Adrenal gland (tissue), 5 donors: ENCODE measurements around the gene CDKAL1.

Experiments
- POLR2A ChIP-seq, 2 donors: fragments of 450-650 bp; IDR thresholded peaks; one replicate each; pipeline ENCODE4 v1.6.1; 2017; ENCODE audit warnings: antibody characterized with exemption in 2 of 2, mild to moderate bottlenecking in 2 of 2, moderate library complexity in 1 of 2
- TF ChIP-seq, protein P1 (sequence below), 6 experiments: fragments of 450-650 bp in 4 of 6; fragments of 200-600 bp in 2 of 6; sonication (generic) in 1 of 6; IDR thresholded peaks; 1 replicate in 5 of 6; 2 replicates in 1 of 6; pipeline versions ENCODE4 v1.5.1 to v1.8.0; 2016 to 2021; ENCODE audit warnings: antibody characterized with exemption in 6 of 6, mild to moderate bottlenecking in 2 of 6, moderate library complexity in 1 of 6
- donor health status: DM: no; HTN: no; CAD: no.

DNA sequence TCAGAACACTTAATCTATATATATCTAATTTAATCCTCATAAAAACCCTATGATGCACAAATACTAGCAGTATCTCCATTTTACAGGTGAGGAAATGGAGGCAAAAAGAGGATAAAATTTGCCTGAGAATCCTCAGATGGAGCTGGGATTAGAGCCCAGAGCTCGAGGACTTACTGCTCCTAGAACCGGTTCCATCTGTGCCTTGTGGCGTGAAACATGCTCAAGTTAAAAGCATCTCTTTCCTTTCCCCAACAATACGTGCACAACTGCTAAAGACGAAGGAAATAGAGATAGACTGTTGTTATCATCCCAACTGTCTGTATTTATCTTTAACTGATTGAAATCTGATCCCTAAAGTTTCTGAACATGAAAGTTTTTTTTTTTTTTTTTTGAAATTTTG is 691.7 kb downstream of the CDKAL1 start:
- TF ChIP-seq, protein P1, sequence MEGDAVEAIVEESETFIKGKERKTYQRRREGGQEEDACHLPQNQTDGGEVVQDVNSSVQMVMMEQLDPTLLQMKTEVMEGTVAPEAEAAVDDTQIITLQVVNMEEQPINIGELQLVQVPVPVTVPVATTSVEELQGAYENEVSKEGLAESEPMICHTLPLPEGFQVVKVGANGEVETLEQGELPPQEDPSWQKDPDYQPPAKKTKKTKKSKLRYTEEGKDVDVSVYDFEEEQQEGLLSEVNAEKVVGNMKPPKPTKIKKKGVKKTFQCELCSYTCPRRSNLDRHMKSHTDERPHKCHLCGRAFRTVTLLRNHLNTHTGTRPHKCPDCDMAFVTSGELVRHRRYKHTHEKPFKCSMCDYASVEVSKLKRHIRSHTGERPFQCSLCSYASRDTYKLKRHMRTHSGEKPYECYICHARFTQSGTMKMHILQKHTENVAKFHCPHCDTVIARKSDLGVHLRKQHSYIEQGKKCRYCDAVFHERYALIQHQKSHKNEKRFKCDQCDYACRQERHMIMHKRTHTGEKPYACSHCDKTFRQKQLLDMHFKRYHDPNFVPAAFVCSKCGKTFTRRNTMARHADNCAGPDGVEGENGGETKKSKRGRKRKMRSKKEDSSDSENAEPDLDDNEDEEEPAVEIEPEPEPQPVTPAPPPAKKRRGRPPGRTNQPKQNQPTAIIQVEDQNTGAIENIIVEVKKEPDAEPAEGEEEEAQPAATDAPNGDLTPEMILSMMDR (IDR thresholded peaks at IDR 0.05): no peak
- TF ChIP-seq POLR2A (IDR thresholded peaks at IDR 0.05): no peak
